Keratinocyte (primary cell): ENCODE data around the gene CSRP3. TPM values are rescaled to one million over a fixed set of nuclear protein-coding genes. Genes with fewer than 3 reads are reported as not detected.

Source experiments
- DNase-seq: peaks from one replicate; pipeline ENCODE4 v3.0.0-alpha.2; 2011; ENCODE audit warnings: low read depth, missing footprints, low spot score
- FAIRE-seq: peaks from 2 replicates; lab custom pipeline; 2011; peaks lifted over from hg19 to GRCh38; lab: Jason Lieb, UNC
- H2AFZ ChIP-seq: 2 replicates; pipeline ENCODE4 v1.6.0; 2012; ENCODE audit warnings: low read length, control low read depth, inconsistent platforms; ENCODE audit not compliant: control insufficient read depth
- H3K27ac ChIP-seq: 2 replicates; pipeline ENCODE4 v1.5.1; 2011; ENCODE audit warnings: low read length; ENCODE audit not compliant: control insufficient read depth, insufficient read depth
- H3K27me3 ChIP-seq: 3 replicates; pipeline ENCODE4 v1.6.0; 2011; ENCODE audit warnings: low read length; ENCODE audit not compliant: control insufficient read depth, insufficient read depth; ENCODE audit errors: extremely low read depth
- H3K36me3 ChIP-seq, 2 experiments: 2 replicates in 1 of 2; 3 replicates in 1 of 2; pipeline ENCODE4 v1.5.1; 2011; ENCODE audit warnings: low read length in 2 of 2, mild to moderate bottlenecking in 1 of 2; ENCODE audit not compliant: control insufficient read depth in 2 of 2, insufficient read depth in 2 of 2; ENCODE audit errors: extremely low read depth in 1 of 2
- H3K4me1 ChIP-seq: 3 replicates; pipeline ENCODE4 v1.5.1; 2011; ENCODE audit warnings: low read length; ENCODE audit not compliant: control insufficient read depth, insufficient read depth; ENCODE audit errors: extremely low read depth
- H3K4me2 ChIP-seq: 3 replicates; pipeline ENCODE4 v1.6.0; 2011; ENCODE audit warnings: low read depth, low read length; ENCODE audit not compliant: control insufficient read depth, insufficient read depth; ENCODE audit errors: extremely low read depth
- H3K4me3 ChIP-seq, 3 experiments: fragments of 200-600 bp in 1 of 3; sonication (generic) in 1 of 3; 2 replicates in 2 of 3; 3 replicates in 1 of 3; pipeline ENCODE4 v1.5.1; 2011 to 2016; ENCODE audit warnings: low read length in 3 of 3, mild to moderate bottlenecking in 3 of 3, control low read depth in 2 of 3, inconsistent platforms in 1 of 3, low read depth in 1 of 3, mixed read lengths in 1 of 3, mixed run types in 1 of 3, moderate library complexity in 1 of 3; ENCODE audit not compliant: control insufficient read depth in 2 of 3, insufficient read depth in 2 of 3; ENCODE audit errors: extremely low read depth in 1 of 3
- H3K79me2 ChIP-seq: 2 replicates; pipeline ENCODE4 v1.6.0; 2012; ENCODE audit warnings: low read length; ENCODE audit not compliant: control insufficient read depth, insufficient read depth
- H3K9ac ChIP-seq: 3 replicates; pipeline ENCODE4 v1.6.0; 2011; ENCODE audit warnings: low read length; ENCODE audit not compliant: control insufficient read depth, insufficient read depth; ENCODE audit errors: extremely low read depth
- H3K9me1 ChIP-seq: 3 replicates; pipeline ENCODE4 v1.6.0; 2011; ENCODE audit warnings: low read length; ENCODE audit not compliant: control insufficient read depth, insufficient read depth; ENCODE audit errors: extremely low read depth
- H3K9me3 ChIP-seq: 2 replicates; pipeline ENCODE4 v1.5.1; 2012; ENCODE audit warnings: low read depth, low read length; ENCODE audit not compliant: control insufficient read depth
- H4K20me1 ChIP-seq: 3 replicates; pipeline ENCODE4 v1.6.0; 2011; ENCODE audit warnings: low read length; ENCODE audit not compliant: control insufficient read depth, insufficient read depth; ENCODE audit errors: extremely low read depth
- EZH2 ChIP-seq: IDR thresholded peaks from one replicate; pipeline ENCODE4 v1.6.1; 2012; ENCODE audit warnings: inconsistent platforms, mild to moderate bottlenecking, low read length, moderate library complexity
- dilution Hi-C: fragments of 300-500 bp; cut with MboI; formaldehyde crosslinking; loops from one replicate; pipeline ENCODE4 v1.7.0; 2020; ENCODE audit warnings: low sequenced_read_pairs; ENCODE audit not compliant: extremely low pct_ligation_motif_present
- polyA plus RNA-seq, 5 experiments: library from polyadenylated mRNA; depleted of rRNA in 3 of 5; stranded (reverse) in 3 of 5; stranded (forward) in 1 of 5; unstranded in 1 of 5; fragments of >200 nt; gene quantifications; 1 replicate in 1 of 5; 2 replicates in 3 of 5; 3 replicates in 1 of 5; pipeline versions ENCODE4 v1.2.1 to v1.2.3, GENCODE V29; 2011 to 2012; ENCODE audit warnings: missing spikeins in 2 of 5, low read depth in 1 of 5, low replicate concordance in 1 of 5
- TF ChIP-seq, protein P1 (sequence below), 3 experiments: IDR thresholded peaks in 1 of 3; conservative IDR thresholded peaks in 1 of 3; optimal IDR thresholded peaks in 1 of 3; 2 replicates in 2 of 3; 3 replicates in 1 of 3; pipeline versions ENCODE3 to v1.5.1; 2011; ENCODE audit warnings: low read length in 3 of 3, mild to moderate bottlenecking in 3 of 3, moderate library complexity in 2 of 3, control low read depth in 1 of 3, inconsistent platforms in 1 of 3; ENCODE audit not compliant: insufficient read depth in 2 of 3; ENCODE audit errors: extremely low read depth in 1 of 3

Gene CSRP3
- polyA plus RNA-seq, 1 donor (not counting 4 experiments of a cell fraction or from before 2014, with no cell fraction given): not detected

DNA sequence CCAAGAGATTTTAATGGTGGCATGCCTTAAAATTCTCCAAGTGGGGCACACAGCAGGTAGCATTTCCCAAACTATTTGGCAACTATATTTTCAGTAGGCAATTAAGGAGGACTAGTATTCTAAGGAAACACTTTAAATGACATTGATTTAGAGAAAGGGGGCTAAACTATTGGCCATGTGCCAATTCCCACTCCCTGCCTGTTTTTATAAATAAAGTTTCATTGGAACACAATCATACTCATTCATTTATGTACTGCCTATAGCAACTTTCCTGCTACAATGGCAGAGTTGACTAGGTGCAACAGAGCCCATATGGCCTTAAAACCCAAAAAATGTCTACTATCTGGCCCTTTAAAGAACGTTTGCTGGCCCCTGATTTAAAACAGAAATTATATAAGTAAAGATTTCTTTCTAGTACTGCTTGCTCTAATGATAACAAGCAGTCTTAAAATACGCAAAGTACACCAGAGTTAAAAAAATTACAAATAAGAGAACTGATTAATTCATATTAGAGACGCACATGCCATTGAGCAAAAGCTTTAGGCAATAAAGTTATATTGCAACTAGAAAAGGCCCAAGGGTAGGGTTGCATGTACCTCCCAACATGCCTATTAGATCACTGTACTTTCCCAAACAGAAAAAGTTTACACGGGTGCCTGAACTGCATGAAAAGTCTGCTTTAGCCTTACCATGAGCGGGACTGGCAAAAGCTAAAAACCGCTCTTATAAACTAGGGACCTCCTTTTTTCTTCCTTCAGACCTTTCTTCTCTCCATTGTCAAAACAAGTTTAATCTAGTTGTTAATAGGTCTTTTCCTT, 24.8 kb upstream of the CSRP3 start:
- Histone ChIP-seq H3K4me1 (no peaks in the 10 kb centered on the region), H3K36me3 (peaks cover 0 to 5% of the 10 kb centered on the region in 2 experiments), H3K9me1 (no peaks in the 10 kb centered on the region), H3K4me2 (no peak overlapping the region), H3K4me3 (no peak overlapping the region), H3K9ac (no peak overlapping the region), H2AFZ (no peak overlapping the region), H3K27ac (no peak overlapping the region), H3K27me3 (no peaks in the 10 kb centered on the region), H3K79me2 (no peaks in the 10 kb centered on the region), H3K9me3 (no peaks in the 10 kb centered on the region), H4K20me1 (no peaks in the 10 kb centered on the region)
- dilution Hi-C loops: no loop called here
- TF ChIP-seq, protein P1, sequence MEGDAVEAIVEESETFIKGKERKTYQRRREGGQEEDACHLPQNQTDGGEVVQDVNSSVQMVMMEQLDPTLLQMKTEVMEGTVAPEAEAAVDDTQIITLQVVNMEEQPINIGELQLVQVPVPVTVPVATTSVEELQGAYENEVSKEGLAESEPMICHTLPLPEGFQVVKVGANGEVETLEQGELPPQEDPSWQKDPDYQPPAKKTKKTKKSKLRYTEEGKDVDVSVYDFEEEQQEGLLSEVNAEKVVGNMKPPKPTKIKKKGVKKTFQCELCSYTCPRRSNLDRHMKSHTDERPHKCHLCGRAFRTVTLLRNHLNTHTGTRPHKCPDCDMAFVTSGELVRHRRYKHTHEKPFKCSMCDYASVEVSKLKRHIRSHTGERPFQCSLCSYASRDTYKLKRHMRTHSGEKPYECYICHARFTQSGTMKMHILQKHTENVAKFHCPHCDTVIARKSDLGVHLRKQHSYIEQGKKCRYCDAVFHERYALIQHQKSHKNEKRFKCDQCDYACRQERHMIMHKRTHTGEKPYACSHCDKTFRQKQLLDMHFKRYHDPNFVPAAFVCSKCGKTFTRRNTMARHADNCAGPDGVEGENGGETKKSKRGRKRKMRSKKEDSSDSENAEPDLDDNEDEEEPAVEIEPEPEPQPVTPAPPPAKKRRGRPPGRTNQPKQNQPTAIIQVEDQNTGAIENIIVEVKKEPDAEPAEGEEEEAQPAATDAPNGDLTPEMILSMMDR (optimal IDR thresholded peaks at IDR 0.05 in 1 of 3, IDR thresholded peaks at IDR 0.05 in 1 of 3, conservative IDR thresholded peaks at IDR 0.05 in 1 of 3; ENCODE audit: extremely low read depth in 1 of 3, insufficient read depth in 2 of 3, low read length in 3 of 3): no peak
- no peak for TF ChIP-seq EZH2
- FAIRE-seq: peak; percentile 39
- DNase-seq: no peak

DNA sequence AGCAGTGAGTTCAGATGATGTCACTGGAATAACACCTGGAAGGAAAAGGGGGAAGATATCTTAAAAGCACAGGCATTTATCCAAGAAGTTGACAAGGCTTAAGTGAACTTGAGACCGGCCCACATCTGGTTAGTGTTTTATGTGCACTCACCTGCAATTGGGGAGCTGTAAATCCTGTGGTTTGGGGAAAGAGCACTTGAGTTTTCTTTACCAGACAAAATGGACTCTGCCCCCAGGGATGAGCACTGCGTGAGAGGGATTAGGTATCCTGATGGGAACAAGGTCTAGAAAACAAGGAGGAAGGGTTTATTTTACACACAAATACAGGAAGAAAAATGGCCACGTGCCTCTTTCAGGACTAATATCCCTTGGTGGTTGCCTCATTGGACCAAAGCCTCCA, 23.8 kb upstream of the CSRP3 start:
- Histone ChIP-seq H2AFZ (no peak overlapping the region), H3K27ac (no peak overlapping the region), H3K9ac (no peak overlapping the region), H3K4me3 (no peak overlapping the region), H3K36me3 (peaks cover 0 to 5% of the 10 kb centered on the region in 2 experiments), H3K4me2 (no peak overlapping the region), H3K27me3 (no peaks in the 10 kb centered on the region), H3K79me2 (no peaks in the 10 kb centered on the region), H3K4me1 (no peaks in the 10 kb centered on the region), H3K9me3 (no peaks in the 10 kb centered on the region), H4K20me1 (no peaks in the 10 kb centered on the region), H3K9me1 (no peaks in the 10 kb centered on the region)
- FAIRE-seq (no peak), DNase-seq (no peak)
- no peak for TF ChIP-seq EZH2
- TF ChIP-seq, protein P1 (optimal IDR thresholded peaks at IDR 0.05 in 1 of 3, IDR thresholded peaks at IDR 0.05 in 1 of 3, conservative IDR thresholded peaks at IDR 0.05 in 1 of 3; ENCODE audit: extremely low read depth in 1 of 3, insufficient read depth in 2 of 3, low read length in 3 of 3): no peak
- dilution Hi-C loops: no loop called here
